Cardiac muscle cell (in vitro differentiated cells and primary cell): ENCODE data around the gene GPR142. TPM values are rescaled to one million over a fixed set of nuclear protein-coding genes. Genes with fewer than 3 reads are reported as not detected.

Experiments used
- DNase-seq, 2 donors: peaks; one replicate each; pipeline versions ENCODE4 v3.0.0 to v3.0.0-alpha.2; 2010 to 2017; ENCODE audit warnings: low read depth in 1 of 2, low spot score in 1 of 2
- H3K27ac ChIP-seq: fragments of 200-600 bp; sonication (generic); 2 replicates; pipeline ENCODE4 v1.5.1; 2016
- H3K27me3 ChIP-seq: fragments of 200-600 bp; sonication (generic); 2 replicates; pipeline ENCODE4 v1.6.0; 2016; ENCODE audit warnings: control low read depth
- H3K36me3 ChIP-seq: fragments of 200-600 bp; sonication (generic); 2 replicates; pipeline ENCODE4 v1.5.1; 2016; ENCODE audit warnings: control low read depth
- H3K4me1 ChIP-seq: fragments of 200-600 bp; sonication (generic); 2 replicates; pipeline ENCODE4 v1.8.1; 2017; ENCODE audit warnings: low read depth, mild to moderate bottlenecking, mixed run types
- H3K4me3 ChIP-seq: fragments of 200-600 bp; sonication (generic); 2 replicates; pipeline ENCODE4 v1.5.1; 2016; ENCODE audit warnings: mild to moderate bottlenecking
- H3K9me3 ChIP-seq: fragments of 200-600 bp; sonication (generic); 2 replicates; pipeline ENCODE4 v1.5.1; 2017; ENCODE audit warnings: low read depth, mild to moderate bottlenecking, control low read depth
- CTCF ChIP-seq: IDR thresholded peaks from 2 replicates; pipeline ENCODE4 v1.5.1; 2012; ENCODE audit warnings: low read depth, mild to moderate bottlenecking, low read length
- polyA plus RNA-seq: library from polyadenylated mRNA; unstranded; fragments of >200 nt; fragmentation: Nextera tagmentation; extraction: Ambion mirVana; gene quantifications from 2 replicates; pipeline ENCODE4 v1.2.1, GENCODE V29; 2016
- total RNA-seq: library from RNA; depleted of rRNA; stranded (reverse); fragments of >200 nt; gene quantifications from 2 replicates; pipeline ENCODE4 v1.2.3, GENCODE V29; 2016

The GPR142 gene
- total and polyA plus RNA-seq, 2 experiments from 2014 or later = not detected

- no peaks in the 10 kb centered on the region for H3K9me3 ChIP-seq
- no peak for DNase-seq
- TF ChIP-seq CTCF = no peak
- peak overlapping the region; percentile 25 for H3K4me3 ChIP-seq
- H3K4me1 ChIP-seq = no peaks in the 10 kb centered on the region
- no peaks in the 10 kb centered on the region for H3K36me3 ChIP-seq
- no peak overlapping the region for H3K27ac ChIP-seq
- H3K27me3 ChIP-seq = peaks cover 42% of the 10 kb centered on the region
Measured at GRCh38 chr17:74326506-74326905, 40.8 kb upstream of the GPR142 start.

GRCh38 chr17:74328487-74328886 is 38.8 kb upstream of the GPR142 start:
- DNase-seq = no peak
- no peak for TF ChIP-seq CTCF
- no peak overlapping the region for H3K4me3 ChIP-seq
- no peak overlapping the region for H3K27ac ChIP-seq
- H3K9me3 ChIP-seq = no peaks in the 10 kb centered on the region
- no peaks in the 10 kb centered on the region for H3K36me3 ChIP-seq
- peaks cover 35% of the 10 kb centered on the region for H3K27me3 ChIP-seq
- H3K4me1 ChIP-seq = peaks cover 7% of the 10 kb centered on the region

GRCh38 chr17:74329378-74329777 is 37.9 kb upstream of the GPR142 start:
- no peaks in the 10 kb centered on the region for H3K36me3 ChIP-seq
- H3K9me3 ChIP-seq = no peaks in the 10 kb centered on the region
- no peak for TF ChIP-seq CTCF
- H3K4me1 ChIP-seq = peaks cover 7% of the 10 kb centered on the region
- H3K27me3 ChIP-seq = peaks cover 30% of the 10 kb centered on the region
- DNase-seq = no peak
- H3K27ac ChIP-seq = no peak overlapping the region
- no peak overlapping the region for H3K4me3 ChIP-seq

GRCh38 chr17:74330446-74330845 is 36.9 kb upstream of the GPR142 start:
- Histone ChIP-seq H3K27ac (no peak overlapping the region), H3K9me3 (no peaks in the 10 kb centered on the region), H3K4me3 (no peak overlapping the region), H3K36me3 (no peaks in the 10 kb centered on the region), H3K27me3 (peaks cover 19% of the 10 kb centered on the region), H3K4me1 (peaks cover 7% of the 10 kb centered on the region)
- TF ChIP-seq CTCF = no peak
- no peak for DNase-seq

GRCh38 chr17:74332017-74332650 is 35.2 kb upstream of the GPR142 start:
- Histone ChIP-seq H3K27ac (no peak overlapping the region), H3K36me3 (no peaks in the 10 kb centered on the region), H3K4me3 (no peak overlapping the region), H3K9me3 (no peaks in the 10 kb centered on the region), H3K4me1 (peaks cover 7% of the 10 kb centered on the region), H3K27me3 (peaks cover 2% of the 10 kb centered on the region)
- no peak for DNase-seq
- no peak for TF ChIP-seq CTCF
